HepG2 (cell line): ENCODE measurements around the gene GFRA1. TPM values are rescaled to one million over a fixed set of nuclear protein-coding genes. Genes with fewer than 3 reads are reported as not detected.

Experiments
- ATF3 ChIP-seq: sonication (generic); formaldehyde crosslinking; IDR thresholded peaks from 2 replicates; pipeline ENCODE4 v1.4.0; 2020; ENCODE audit warnings: missing genetic modification reagents
- HOXA9 ChIP-seq: sonication (generic); formaldehyde crosslinking; IDR thresholded peaks from 2 replicates; pipeline ENCODE4 v1.8.1; 2022; ENCODE audit warnings: missing genetic modification reagents, mild to moderate bottlenecking, moderate library complexity, borderline replicate concordance
- KLF15 ChIP-seq: sonication (generic); formaldehyde crosslinking; IDR thresholded peaks from 2 replicates; pipeline ENCODE4 v1.8.1; 2023; ENCODE audit warnings: borderline replicate concordance, mild to moderate bottlenecking, inconsistent platforms, missing genetic modification reagents, mixed read lengths
- MAFK ChIP-seq, 2 experiments: IDR thresholded peaks in 1 of 2; conservative IDR thresholded peaks in 1 of 2; 2 replicates each; pipeline ENCODE4 v1.6.1; 2011; ENCODE audit warnings: improper control_type of control experiment in 2 of 2, low read length in 2 of 2
- MAX ChIP-seq: IDR thresholded peaks from 2 replicates; pipeline ENCODE4 v1.6.1; 2012; ENCODE audit warnings: inconsistent platforms
- NONO ChIP-seq, 2 experiments: fragments of 450-650 bp in 1 of 2; sonication (generic) in 1 of 2; formaldehyde crosslinking in 1 of 2; IDR thresholded peaks in 1 of 2; conservative IDR thresholded peaks in 1 of 2; 2 replicates each; pipeline versions ENCODE4 v1.6.1 to v1.8.0; 2017 to 2022; ENCODE audit warnings: mild to moderate bottlenecking in 1 of 2, missing genetic modification reagents in 1 of 2, moderate library complexity in 1 of 2
- REL ChIP-seq: sonication (generic); formaldehyde crosslinking; conservative IDR thresholded peaks from 2 replicates; pipeline ENCODE4 v1.8.0; 2022; ENCODE audit warnings: mild to moderate bottlenecking, missing genetic modification reagents, moderate library complexity
- SATB2 ChIP-seq: sonication (generic); formaldehyde crosslinking; IDR thresholded peaks from 2 replicates; pipeline ENCODE4 v1.5.0; 2020; ENCODE audit warnings: missing genetic modification reagents
- SOX13 ChIP-seq, 3 experiments: fragments of 450-650 bp in 1 of 3; sonication (generic) in 1 of 3; formaldehyde crosslinking in 1 of 3; IDR thresholded peaks in 2 of 3; conservative IDR thresholded peaks in 1 of 3; 2 replicates each; pipeline versions ENCODE4 v1.5.0 to v1.6.1; 2016 to 2020; ENCODE audit warnings: antibody characterized with exemption in 1 of 3, mild to moderate bottlenecking in 1 of 3, missing compliant biosample characterization in 1 of 3, missing genetic modification reagents in 1 of 3, moderate library complexity in 1 of 3
- USF2 ChIP-seq, 2 experiments: sonication (generic) in 1 of 2; formaldehyde crosslinking in 1 of 2; IDR thresholded peaks; 2 replicates each; pipeline versions ENCODE4 v1.5.1 to v1.6.1; 2011 to 2020; ENCODE audit warnings: borderline replicate concordance in 1 of 2, low read depth in 1 of 2, low read length in 1 of 2, mild to moderate bottlenecking in 1 of 2, missing genetic modification reagents in 1 of 2, moderate library complexity in 1 of 2
- ZBTB2 ChIP-seq: sonication (generic); formaldehyde crosslinking; IDR thresholded peaks from 2 replicates; pipeline ENCODE4 v1.8.0; 2022; ENCODE audit warnings: low read depth, missing genetic modification reagents
- ZFP36L1 ChIP-seq: sonication (generic); formaldehyde crosslinking; IDR thresholded peaks from 2 replicates; pipeline ENCODE4 v1.8.0; 2022; ENCODE audit warnings: mild to moderate bottlenecking, missing genetic modification reagents, moderate library complexity
- polyA plus RNA-seq, 8 experiments: library from polyadenylated mRNA; depleted of rRNA in 3 of 8; stranded (reverse) in 7 of 8; unstranded in 1 of 8; fragments of >200 nt; fragmentation: Illumina TruSeq in 4 of 8; extraction: Trizol in 4 of 8; gene quantifications; 2 replicates each; pipeline versions ENCODE4 v1.2.1 to v1.2.3, GENCODE V29; 2011 to 2016; ENCODE audit warnings: low read depth in 4 of 8, missing spikeins in 1 of 8, mixed read lengths in 1 of 8; ENCODE audit not compliant: insufficient read depth in 1 of 8
- total RNA-seq, 5 experiments: library from RNA; depleted of rRNA; stranded (reverse); fragments of >200 nt; fragmentation: Illumina TruSeq; extraction: Trizol; gene quantifications; 2 replicates each; pipeline ENCODE4 v1.2.3, GENCODE V29; 2016; ENCODE audit warnings: low read depth in 1 of 5

GFRA1 gene
- total and polyA plus RNA-seq, 2 of the 13 experiments (the other 11 are each of a cell fraction or from before 2014, with no cell fraction given), result not detected

GRCh38 chr10:116063107-116063506, 209.9 kb downstream of the GFRA1 start (continued):
- TF ChIP-seq ZBTB2 (CRISPR knock-in tag), result no peak
- TF ChIP-seq ATF3 (CRISPR knock-in tag), result no peak
- 0 out of 2 replicates have a peak, but pooled peaks have one; percentile 28 for TF ChIP-seq USF2 (IDR thresholded peaks at IDR 0.05; ENCODE audit: low read depth, low read length)
- TF ChIP-seq USF2 (CRISPR knock-in tag; IDR thresholded peaks at IDR 0.05; ENCODE audit: borderline replicate concordance), result no peak
- no peak for TF ChIP-seq NONO (IDR thresholded peaks at IDR 0.05)
- no peak for TF ChIP-seq NONO (CRISPR knock-in tag; conservative IDR thresholded peaks at IDR 0.05)
- no peak for TF ChIP-seq MAFK (conservative IDR thresholded peaks at IDR 0.05 in 1 of 2, IDR thresholded peaks at IDR 0.05 in 1 of 2; ENCODE audit: low read length in 2 of 2)
- no peak for TF ChIP-seq ZFP36L1 (CRISPR knock-in tag)
- no peak for TF ChIP-seq SOX13 (IDR thresholded peaks at IDR 0.05)
- TF ChIP-seq SOX13 (CRISPR knock-in tag; conservative IDR thresholded peaks at IDR 0.05 in 1 of 2, IDR thresholded peaks at IDR 0.05 in 1 of 2), result peak in 1 of 2 experiments; percentile 53; a peak in 2 of 4 replicates
- peak; percentile 62; the same call in 1 of the 2 replicates for TF ChIP-seq MAX
- TF ChIP-seq REL (CRISPR knock-in tag), result no peak
- TF ChIP-seq SATB2 (CRISPR knock-in tag), result no peak
- TF ChIP-seq KLF15 (CRISPR knock-in tag), result no peak
- TF ChIP-seq HOXA9, result no peak
